ENCODE results near the gene SPARCL1. TPM values are rescaled to one million over a fixed set of nuclear protein-coding genes. Genes with fewer than 3 reads are reported as not detected.
"Not testable (repeated sequence)": the region's sequence is repeated elsewhere in the genome, so short reads cannot be mapped to it uniquely, and the experiment has no call there.

SPARCL1 gene
- total RNA-seq, 1 donor from 2014 or later: 202 TPM

DNA sequence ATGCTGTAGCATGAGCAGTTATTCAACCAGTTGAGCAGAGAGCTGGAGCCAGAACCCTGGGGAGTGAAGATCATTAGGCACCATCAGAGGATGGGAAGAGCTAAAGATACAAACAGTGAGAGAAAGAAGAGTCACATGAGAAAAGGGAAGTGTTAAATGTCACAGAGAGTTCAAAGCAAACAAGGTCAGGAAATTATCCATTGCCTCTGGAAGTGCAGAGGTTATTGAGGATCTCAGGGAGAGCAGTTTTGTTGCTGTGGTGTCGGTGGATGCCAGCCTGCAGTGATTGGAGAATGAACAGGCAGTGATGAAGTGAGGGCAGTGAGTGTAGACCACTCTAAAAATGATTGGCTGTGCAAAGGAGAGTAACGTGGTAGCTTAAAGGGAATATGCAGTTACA is 17.7 kb downstream of the SPARCL1 start:
- intact Hi-C loops (cut with DNase I): no loop called here
- no peak for DNase-seq (ENCODE audit: low spot score)

DNA sequence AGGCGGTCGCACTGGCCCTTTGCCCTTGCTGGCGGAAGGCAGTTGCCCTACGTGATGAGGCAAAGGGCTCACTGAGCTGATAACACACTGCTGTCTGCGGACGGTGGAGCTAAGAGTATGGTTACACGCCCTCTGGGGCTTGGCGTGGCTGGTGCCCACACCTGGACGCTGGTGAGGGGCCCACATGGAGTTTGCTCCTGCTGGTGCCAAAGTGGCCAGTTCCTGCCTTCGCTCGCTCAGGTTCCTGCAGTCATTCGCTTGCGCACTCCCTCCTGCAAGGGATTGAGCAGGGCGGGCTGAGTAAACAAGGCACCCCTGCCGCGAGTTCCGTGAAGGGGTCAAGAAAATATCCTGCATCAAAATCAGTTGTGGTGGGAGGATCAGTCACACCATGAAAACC is 18.4 kb downstream of the SPARCL1 start:
- no peak for DNase-seq (ENCODE audit: low spot score)
- intact Hi-C loops (cut with DNase I): no loop called here

DNA sequence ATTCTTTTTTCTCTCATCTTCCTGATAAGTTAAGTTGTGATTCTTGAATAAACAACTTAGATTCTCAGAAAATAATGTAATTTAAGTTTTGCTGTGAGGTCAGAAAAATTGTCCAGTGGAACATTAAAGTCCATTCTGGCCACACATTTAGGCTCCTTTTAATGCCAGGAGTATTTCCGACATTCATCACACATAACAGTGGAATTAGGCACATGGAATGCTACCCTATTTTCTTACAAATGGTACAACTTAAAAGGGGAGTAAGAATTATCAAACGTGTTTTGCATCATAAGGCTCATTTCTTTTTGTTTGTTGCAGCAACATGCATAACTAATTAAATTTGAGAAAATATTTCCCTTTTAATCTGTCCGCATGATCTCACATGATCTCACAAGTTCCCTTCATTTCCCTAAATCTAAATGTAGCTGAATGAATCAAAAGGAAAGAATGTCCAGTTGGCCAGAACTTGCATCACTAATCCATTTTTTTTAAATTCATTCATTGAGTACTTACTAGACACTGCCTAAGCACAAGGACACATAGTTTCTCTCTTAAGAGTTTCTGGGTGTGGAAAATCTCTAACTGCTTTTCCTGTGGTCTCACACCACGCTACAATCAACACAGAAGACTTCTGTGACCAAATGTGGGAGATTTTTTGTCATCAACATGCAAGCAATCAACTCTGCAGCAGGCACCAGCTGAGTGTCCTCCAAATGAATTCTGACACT is 22.0 kb downstream of the SPARCL1 start:
- intact Hi-C loops (cut with DNase I): no loop called here
- DNase-seq (ENCODE audit: low spot score): no peak

DNA sequence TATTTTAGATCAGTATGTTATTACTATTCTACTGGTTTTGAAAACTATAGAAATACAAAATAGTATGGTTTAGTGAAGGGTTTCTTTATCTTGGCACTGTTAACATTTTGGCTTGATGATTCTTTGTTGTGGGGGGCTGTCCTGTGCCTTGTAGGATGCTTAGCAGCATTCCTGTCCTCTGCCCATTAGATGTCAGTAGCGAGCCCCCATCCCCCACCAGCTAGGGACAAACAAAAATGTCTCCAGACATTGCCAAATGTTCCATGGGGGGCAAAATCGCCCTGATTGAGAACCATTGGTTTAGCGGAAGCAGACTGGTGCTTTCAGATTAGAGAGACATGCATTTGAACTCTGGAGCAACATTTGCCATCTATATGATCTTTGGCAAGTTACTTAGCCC is 23.3 kb downstream of the SPARCL1 start:
- intact Hi-C loops (cut with DNase I): no loop called here
- DNase-seq (ENCODE audit: low spot score): no peak

DNA sequence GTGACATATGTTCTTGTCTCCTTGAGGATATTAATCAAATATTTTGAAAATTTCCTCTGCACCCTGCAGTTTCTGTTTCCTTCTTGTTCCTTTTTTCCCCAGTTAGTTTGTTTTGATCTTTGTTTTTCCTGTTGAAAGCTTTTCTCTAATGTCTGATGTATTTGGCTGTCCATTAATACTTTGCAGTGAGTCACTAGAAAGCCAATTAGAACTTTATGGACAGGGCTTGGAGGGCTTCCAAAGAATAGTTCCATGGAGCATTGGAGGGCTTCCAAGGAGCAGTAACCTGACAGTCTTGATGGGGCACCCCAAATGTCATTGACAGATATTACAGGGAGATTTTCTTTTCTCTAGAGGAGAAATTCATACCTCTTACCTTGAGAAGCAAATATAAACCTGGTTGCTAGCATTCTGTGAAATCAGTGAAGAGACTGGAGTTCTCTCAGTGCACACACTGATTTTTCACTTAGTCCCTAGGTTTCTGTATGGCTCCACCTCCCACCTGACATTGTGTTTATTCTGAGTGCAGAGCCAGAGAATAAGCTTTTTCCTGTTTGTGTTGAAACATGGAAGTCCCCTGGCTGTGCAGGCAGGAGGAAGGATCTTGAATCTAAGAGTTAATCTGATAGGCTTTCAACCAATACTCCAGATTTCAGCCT is 26.5 kb downstream of the SPARCL1 start:
- intact Hi-C loops (cut with DNase I): no loop called here
- no peak for DNase-seq (ENCODE audit: low spot score)

DNA sequence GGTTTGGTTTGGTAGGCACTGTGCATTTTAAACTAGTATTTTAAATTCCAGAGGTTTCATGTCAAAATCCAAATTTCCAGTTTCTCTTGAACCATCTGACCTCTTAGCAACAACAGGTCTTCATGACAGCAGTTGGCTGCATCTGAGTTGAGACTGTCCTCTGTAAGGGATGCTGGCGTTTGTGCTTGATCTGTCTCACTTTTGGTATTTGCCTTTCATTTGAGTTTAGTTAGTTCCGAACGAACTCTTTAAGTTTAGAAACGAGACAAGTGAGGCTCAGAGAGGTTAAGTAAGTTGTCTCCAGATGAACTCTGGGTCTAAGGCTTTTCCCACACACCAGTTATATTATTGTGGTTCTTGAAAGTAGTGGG is 29.1 kb downstream of the SPARCL1 start:
- DNase-seq (ENCODE audit: low spot score): no peak

DNA sequence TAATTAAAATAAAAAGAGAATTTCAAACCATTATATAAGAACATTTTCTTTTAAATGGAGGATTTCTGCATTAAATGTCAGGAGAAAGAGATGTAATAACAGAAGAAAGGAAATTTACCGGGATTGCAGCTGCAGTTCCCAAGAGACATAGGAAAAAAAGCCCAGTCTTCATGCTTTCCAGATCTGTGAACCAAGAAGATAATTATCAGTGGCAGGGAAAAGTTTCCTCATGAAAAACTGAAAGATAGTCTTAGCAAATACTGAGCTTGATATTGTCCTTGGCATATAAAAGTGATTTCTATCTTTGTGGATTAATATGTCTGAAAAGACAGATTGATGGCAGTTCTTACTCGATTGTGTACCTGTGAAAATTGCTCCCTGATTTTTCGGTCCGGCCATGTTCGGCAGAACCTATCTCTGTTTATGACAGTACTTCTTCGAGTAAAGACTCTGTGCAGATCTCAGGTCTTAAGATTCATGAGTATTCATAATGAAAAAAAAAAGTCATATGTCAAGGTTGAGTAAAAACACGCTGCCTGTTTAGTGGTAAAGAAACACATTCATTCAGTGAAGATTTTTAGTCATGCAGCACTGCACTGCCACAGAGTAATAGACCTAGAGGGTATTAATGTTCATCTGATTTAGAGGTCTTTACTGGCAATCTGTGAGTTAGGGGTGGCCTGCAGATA is 29.6 kb downstream of the SPARCL1 start:
- intact Hi-C loops (cut with DNase I): no loop called here
- no peak for DNase-seq (ENCODE audit: low spot score)

More for the DNA sequence above, 29.1 kb downstream of the SPARCL1 start:
- intact Hi-C loops (cut with DNase I): no loop called here

DNA sequence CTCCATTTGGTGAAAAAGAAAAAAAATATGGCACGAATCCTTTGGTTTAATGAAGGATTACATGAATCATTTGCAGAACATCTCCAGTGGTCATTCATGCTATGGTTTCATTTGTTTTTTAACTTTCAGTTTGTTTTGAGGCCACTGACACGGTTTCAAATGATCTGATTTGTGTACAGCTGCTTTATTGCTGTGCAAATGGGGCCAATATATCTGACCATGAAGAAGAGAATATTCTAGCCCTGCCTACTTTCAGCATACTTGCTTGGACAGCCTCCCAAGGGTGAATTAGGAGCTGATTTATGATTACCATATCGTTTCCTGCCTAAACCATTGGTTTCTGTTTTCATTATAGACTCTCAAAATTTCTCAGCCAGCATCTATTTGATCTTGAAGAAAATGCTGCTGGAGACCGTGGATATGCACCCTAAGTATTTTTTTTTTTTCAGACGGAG is 30.7 kb downstream of the SPARCL1 start:
- DNase-seq (ENCODE audit: low spot score): no peak
- intact Hi-C loops (cut with DNase I): no loop called here

DNA sequence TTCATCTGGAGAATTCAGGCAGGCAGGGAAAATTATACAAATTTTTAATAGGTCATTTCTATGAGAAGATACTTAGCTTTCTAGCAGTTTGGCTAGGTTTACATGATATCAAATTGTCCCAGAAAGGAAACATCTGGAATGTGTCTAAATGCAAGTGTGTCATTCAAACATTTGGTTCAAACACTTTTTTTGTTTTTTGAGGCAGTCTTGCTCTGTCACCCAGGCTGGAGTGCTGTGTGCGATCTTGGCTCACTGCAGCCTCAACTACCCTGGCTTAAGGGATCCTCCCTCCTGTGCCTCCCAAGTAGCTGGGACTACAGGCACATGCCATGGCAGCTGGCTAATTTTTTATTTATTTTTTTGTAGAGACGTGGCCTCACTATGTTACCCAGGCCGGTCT is 31.6 kb downstream of the SPARCL1 start:
- DNase-seq (ENCODE audit: low spot score): no peak
- intact Hi-C loops (cut with DNase I): no loop called here

DNA sequence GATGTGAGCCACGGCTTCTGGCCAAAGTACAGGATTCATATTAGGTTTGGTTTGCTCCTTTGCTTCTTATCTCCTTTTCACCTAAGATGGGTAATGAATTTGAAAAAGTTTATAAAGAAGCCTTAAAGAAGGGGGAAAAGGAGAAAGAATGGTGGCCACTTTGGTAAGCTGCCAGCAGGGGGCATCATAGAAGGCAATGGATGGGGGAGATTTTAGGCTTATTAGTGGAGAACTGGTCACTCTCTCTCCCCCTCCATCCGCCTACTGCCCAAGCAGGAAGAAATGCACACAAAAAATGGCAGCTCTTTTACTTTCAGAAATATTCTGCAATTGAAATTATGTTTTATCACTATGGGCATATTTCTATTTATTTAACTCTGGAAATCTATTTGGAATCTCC is 32.0 kb downstream of the SPARCL1 start:
- intact Hi-C loops (cut with DNase I): no loop called here
- DNase-seq (ENCODE audit: low spot score): no peak

DNA sequence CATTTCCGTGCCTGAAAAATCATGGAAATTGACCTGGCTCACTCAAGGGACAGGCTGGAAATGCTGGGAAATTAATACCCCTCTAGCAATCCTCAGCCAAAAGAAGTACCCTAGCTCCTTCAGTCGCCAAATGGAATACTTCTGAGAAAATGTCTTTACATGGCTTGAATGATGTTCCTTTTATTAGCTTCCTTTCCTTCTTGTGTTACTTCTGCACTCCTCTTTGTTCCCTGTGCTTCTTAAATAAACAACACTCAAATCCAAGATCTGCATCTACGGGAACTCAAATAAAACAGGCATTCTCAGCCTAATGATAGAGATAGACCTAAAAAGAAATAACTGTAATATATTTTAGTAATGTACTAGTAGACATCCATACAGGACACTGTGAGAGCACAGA is 36.1 kb downstream of the SPARCL1 start:
- DNase-seq (ENCODE audit: low spot score): no peak
- intact Hi-C loops (cut with DNase I): no loop called here

DNA sequence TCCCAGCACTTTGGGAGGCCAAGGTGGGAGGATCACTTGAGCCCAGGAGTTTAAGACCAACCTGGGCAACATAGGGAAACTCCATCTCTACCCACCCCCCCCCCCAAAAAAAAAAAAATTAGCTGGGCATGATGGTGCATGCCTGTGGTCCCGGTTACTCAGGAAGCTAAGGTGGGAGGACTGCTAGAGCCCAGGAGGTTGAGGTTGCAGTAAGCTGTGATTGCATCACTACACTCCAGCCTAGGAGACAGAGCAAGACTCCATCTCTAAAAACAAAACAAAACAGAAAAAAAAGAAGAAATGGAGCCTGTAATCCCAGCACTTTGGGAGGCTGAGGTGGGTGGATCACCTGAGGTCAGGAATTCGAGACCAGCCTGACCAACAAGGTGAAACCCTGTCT is 37.3 kb downstream of the SPARCL1 start:
- intact Hi-C loops (cut with DNase I); DNase-seq (ENCODE audit: low spot score): not testable (repeated sequence)

DNA sequence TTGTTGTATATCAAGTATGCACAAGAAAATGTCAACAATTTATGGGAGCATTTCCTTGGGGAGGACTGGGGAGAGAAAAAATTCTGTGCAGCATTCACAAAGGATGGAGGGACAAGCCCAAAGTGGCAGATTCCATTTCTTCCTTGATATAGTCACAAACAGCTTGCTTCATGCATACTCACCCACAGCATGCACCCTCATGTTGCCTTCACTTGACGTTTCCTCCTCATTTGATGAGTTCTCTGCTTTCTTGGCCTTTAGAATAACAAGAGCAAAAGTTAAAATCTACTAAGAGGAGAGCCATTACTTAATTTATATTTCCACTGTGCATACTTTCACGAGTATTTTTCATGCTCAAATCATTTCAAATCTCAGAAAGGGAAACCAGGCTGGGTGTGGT is 37.7 kb downstream of the SPARCL1 start:
- intact Hi-C loops (cut with DNase I): no loop called here
- no peak for DNase-seq (ENCODE audit: low spot score)

DNA sequence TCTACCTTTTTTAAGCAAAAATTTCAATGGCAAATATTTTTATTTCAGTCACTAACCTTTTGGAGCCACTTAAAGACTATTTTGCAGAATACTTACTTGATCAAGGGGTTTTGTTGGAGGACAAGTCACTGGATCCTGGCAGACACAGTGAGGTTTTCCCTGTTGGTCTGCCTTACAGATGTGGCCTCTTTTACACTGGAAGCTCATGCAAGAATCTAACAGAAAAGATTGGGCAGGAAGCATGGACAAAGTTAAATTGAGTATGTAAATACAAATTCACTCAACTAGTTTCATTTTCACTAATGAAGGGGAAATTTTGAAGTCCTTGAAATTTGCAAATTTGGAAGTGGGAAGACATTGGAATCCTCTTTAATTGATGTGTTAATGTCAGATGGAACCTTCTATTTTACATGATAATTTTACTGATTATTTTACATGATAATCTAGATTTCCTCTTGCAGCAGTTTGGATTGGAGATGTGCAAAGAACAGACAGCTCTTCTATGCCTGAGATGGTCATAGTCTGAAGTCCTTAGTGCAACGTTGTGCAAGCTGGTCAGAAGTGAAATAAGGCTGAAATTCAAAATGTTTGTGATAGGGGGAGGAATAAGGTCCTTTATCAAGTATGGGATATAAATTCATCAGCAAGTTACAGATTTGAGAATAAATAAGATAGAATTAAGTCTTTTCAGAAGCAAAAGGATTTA is 38.4 kb downstream of the SPARCL1 start:
- no peak for DNase-seq (ENCODE audit: low spot score)
- intact Hi-C loops (cut with DNase I): no loop called here

DNA sequence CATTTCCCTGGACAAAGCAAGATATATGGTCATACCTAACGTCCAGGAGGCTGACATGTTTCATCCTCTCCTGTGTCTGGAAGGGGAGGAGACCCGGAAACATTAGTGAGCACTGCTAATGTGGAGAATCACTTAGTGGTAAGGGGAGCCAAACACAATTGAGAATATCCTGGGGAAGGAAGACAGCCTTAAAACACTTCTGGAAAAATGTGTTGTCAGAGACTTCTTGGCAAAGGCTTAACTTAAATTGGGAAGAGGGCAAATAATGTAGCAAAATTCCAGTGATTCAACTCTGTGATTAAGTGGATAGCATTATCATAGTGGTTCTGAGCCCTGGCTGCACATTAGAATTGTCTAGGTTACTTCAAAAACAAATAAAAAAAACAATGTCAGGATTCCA is 39.5 kb downstream of the SPARCL1 start:
- DNase-seq (ENCODE audit: low spot score): no peak
- intact Hi-C loops (cut with DNase I): loop anchor here (1.0 kb wide), 1 partner anchor 31 kb away; no protein-coding TSS in a partner anchor

DNA sequence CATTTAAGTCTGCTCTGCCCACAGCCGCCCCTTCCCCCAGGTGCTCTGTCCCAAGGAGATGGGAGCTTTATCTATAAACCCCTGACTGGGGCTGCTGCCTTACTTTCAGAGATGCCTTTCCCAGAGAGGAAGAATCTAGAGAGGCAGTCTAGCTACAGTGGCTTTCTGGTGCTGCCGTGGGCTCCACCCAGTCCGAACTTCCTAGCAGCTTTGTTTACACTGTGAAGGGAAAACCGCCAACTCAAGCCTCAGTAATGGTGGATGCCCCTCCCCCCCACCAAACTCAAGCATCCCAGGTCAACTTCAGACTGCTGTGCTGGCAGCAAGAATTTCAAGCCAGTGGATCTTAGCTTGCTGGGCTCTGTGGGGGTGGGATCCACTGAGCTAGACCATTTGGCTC is 40.5 kb downstream of the SPARCL1 start:
- intact Hi-C loops (cut with DNase I): loop anchor here (1.0 kb wide), 1 partner anchor 32 kb away; no protein-coding TSS in a partner anchor
- not testable (repeated sequence) for DNase-seq (ENCODE audit: low spot score)

DNA sequence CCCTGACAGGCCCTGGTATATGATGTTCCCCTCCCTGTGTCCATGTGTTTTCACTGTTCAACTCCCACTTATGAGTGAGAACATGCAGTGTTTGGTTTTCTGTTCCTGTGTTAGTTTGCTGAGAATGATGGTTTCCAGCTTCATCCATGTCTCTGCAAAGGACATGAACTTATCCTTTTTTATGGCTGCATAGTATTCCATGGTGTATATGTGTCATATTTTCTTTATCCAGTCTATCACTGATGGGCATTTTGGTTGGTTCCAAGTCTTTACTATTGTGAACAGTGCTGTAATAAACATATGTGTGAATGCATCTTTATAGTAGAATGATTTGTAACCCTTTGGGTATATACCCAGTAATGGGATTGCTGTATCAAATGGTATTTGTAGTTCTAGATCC is 45.9 kb downstream of the SPARCL1 start:
- DNase-seq (ENCODE audit: low spot score); intact Hi-C loops (cut with DNase I): not testable (repeated sequence)

DNA sequence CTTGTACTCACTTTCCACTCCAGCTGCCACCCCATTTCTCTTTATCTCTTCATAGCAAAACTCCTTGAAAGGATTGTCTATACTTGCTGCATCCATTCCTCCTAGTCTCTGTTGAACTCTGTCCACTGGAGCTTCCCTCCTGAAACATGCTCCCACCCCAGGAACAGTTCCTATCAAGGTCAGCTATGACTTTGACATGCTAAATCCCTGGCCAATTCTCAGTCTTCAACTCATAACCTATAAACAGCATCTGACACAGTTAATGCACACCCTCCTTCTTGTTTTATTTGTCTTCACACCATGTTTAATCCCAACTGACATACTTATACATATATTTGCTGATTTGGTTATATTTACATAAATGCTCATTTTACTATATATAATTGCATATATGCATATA is 47.8 kb downstream of the SPARCL1 start:
- DNase-seq (ENCODE audit: low spot score): no peak
- intact Hi-C loops (cut with DNase I): no loop called here

DNA sequence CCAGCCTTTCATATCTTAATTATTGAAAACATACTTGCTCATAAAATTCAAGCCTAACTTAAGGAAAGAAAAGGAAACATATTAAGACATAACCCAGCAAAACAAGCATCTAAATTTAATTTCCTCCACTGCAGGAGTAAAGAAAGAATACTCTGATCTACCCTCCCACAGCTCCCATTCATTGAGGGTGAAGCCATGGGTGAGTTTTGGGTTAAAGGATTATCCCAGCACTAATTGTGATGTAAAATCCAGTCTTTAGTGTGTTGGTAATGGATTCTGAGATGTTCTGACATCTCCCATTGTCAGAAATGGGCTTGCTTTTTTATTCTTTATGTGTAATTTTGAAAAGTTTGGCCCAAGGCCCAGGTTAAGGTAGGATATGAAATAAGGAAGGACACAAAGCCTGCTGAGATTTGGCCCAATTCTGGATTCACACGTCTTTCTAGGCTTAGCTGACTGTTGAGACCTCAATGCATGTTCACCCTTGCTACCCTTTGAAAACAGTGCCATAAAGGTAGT is 50.4 kb downstream of the SPARCL1 start:
- DNase-seq (ENCODE audit: low spot score): no peak
- intact Hi-C loops (cut with DNase I): no loop called here

DNA sequence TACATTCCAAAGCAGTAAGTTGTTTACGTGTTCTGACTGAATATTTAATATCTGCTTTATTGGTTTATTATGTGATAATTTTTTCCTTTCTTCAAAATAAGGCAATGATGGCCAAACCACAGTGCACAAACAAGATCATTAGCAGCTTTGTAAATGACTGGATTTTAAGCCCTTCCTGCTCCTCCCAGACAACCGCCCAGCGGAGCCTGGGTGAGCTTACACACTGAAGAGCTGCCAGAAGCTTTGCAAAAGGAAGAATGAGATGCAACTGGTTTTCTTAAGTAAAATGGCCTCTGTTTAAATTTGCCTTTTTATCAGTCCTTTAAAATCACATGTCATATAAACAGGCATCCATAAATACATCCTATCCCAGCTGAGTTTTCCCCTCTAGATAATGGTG is 52.2 kb downstream of the SPARCL1 start:
- DNase-seq (ENCODE audit: low spot score): no peak
- intact Hi-C loops (cut with DNase I): no loop called here

Data from cardiac septum (tissue), 1 donor.